H1 (cell line): ENCODE data around the gene CIRBP. TPM values are rescaled to one million over a fixed set of nuclear protein-coding genes. Genes with fewer than 3 reads are reported as not detected.

Experiments used
- CTCF ChIA-PET: fragments of 300-600 bp; sonication (Branson Sonifier 250); formaldehyde crosslinking; loops from one replicate; lab custom pipeline; 2021; ENCODE audit not compliant: partially characterized antibody; lab: Charles Lee
- POLR2A ChIA-PET: fragments of 300-600 bp; sonication (Branson Sonifier 250); formaldehyde crosslinking; loops from one replicate; lab custom pipeline; 2021; ENCODE audit warnings: inconsistent platforms; ENCODE audit not compliant: partially characterized antibody; lab: Charles Lee
- DNase-seq, 2 experiments: peaks; one replicate each; pipeline versions ENCODE4 v3.0.0 to v3.0.0-alpha.2; 2010 to 2022; ENCODE audit warnings: low spot score in 2 of 2, low read depth in 1 of 2, mixed read lengths in 1 of 2
- FAIRE-seq: peaks from 2 replicates; lab custom pipeline; 2011; peaks lifted over from hg19 to GRCh38; lab: Jason Lieb, UNC
- H2AFZ ChIP-seq: 2 replicates; pipeline ENCODE4 v1.8.1; 2012; ENCODE audit warnings: low read length, inconsistent platforms
- H2AK5ac ChIP-seq: 2 replicates; pipeline ENCODE4 v1.6.1; 2013; ENCODE audit warnings: low read depth, low read length
- H2BK120ac ChIP-seq: replicated peaks from 2 replicates; pipeline ENCODE3; 2013; ENCODE audit warnings: low read depth, low read length, inconsistent platforms
- H2BK12ac ChIP-seq: 2 replicates; pipeline ENCODE4 v1.6.1; 2013; ENCODE audit warnings: low read depth, low read length
- H2BK15ac ChIP-seq: 2 replicates; pipeline ENCODE4 v1.6.1; 2013; ENCODE audit warnings: low read length
- H2BK20ac ChIP-seq: 2 replicates; pipeline ENCODE4 v1.6.1; 2013; ENCODE audit warnings: low read length
- H2BK5ac ChIP-seq: 2 replicates; pipeline ENCODE4 v1.6.1; 2013; ENCODE audit warnings: low read depth, low read length
- H3K14ac ChIP-seq: 2 replicates; pipeline ENCODE4 v1.6.1; 2013; ENCODE audit warnings: inconsistent platforms; ENCODE audit not compliant: insufficient read length
- H3K18ac ChIP-seq: 2 replicates; pipeline ENCODE4 v1.6.1; 2013; ENCODE audit warnings: low read length; ENCODE audit errors: extremely low read depth
- H3K23ac ChIP-seq: 2 replicates; pipeline ENCODE4 v1.6.1; 2013; ENCODE audit warnings: inconsistent platforms; ENCODE audit not compliant: insufficient read length
- H3K23me2 ChIP-seq: 2 replicates; pipeline ENCODE4 v1.6.1; 2013; ENCODE audit warnings: low read depth, low read length
- H3K27ac ChIP-seq: 2 replicates; pipeline ENCODE4 v1.6.1; 2011; ENCODE audit warnings: low read depth, low read length, inconsistent platforms
- H3K27me3 ChIP-seq, 4 experiments: replicated peaks in 1 of 4; 1 replicate in 1 of 4; 2 replicates in 3 of 4; pipeline versions ENCODE4 v1.6.1 to v1.8.1; 2011 to 2013; ENCODE audit warnings: low read length in 3 of 4, mild to moderate bottlenecking in 3 of 4, inconsistent platforms in 2 of 4, mixed read lengths in 2 of 4, moderate library complexity in 1 of 4; ENCODE audit not compliant: control insufficient read depth in 3 of 4, insufficient read depth in 3 of 4; ENCODE audit errors: extremely low read depth in 1 of 4
- H3K36me3 ChIP-seq, 4 experiments: 2 replicates each; pipeline versions ENCODE4 v1.6.1 to v1.8.1; 2011 to 2013; ENCODE audit warnings: mild to moderate bottlenecking in 4 of 4, low read length in 3 of 4, moderate library complexity in 2 of 4, control low read depth in 1 of 4, inconsistent platforms in 1 of 4; ENCODE audit not compliant: insufficient read depth in 4 of 4, control insufficient read depth in 2 of 4
- H3K4ac ChIP-seq: replicated peaks from 2 replicates; pipeline ENCODE3; 2013; ENCODE audit warnings: low read length, low read depth, mixed read lengths, inconsistent platforms; ENCODE audit not compliant: insufficient read length
- H3K4me1 ChIP-seq, 4 experiments: replicated peaks in 1 of 4; 1 replicate in 1 of 4; 2 replicates in 3 of 4; pipeline versions ENCODE4 v1.6.1 to v1.8.1; 2011 to 2013; ENCODE audit warnings: low read length in 3 of 4, inconsistent platforms in 2 of 4, mixed read lengths in 1 of 4; ENCODE audit not compliant: insufficient read depth in 4 of 4, control insufficient read depth in 3 of 4
- H3K4me2 ChIP-seq, 2 experiments: 2 replicates each; pipeline versions ENCODE4 v1.6.1 to v1.8.1; 2011 to 2013; ENCODE audit warnings: low read depth in 2 of 2, low read length in 2 of 2, control low read depth in 1 of 2, inconsistent platforms in 1 of 2, mild to moderate bottlenecking in 1 of 2; ENCODE audit not compliant: insufficient read depth in 1 of 2
- H3K4me3 ChIP-seq, 4 experiments: fragments of 200-600, 300-600 bp in 1 of 4; sonication (generic), shearing (Covaris generic), sonication (Bioruptor Twin) in 1 of 4; 2 replicates each; pipeline versions ENCODE4 v1.5.1 to v1.8.1; 2011 to 2016; ENCODE audit warnings: low read length in 4 of 4, low read depth in 3 of 4, control low read depth in 2 of 4, inconsistent platforms in 2 of 4, mild to moderate bottlenecking in 2 of 4, mixed read lengths in 1 of 4, moderate library complexity in 1 of 4; ENCODE audit not compliant: insufficient read depth in 2 of 4; ENCODE audit errors: extremely low read depth in 1 of 4
- H3K56ac ChIP-seq: replicated peaks from 2 replicates; pipeline ENCODE3; 2013; ENCODE audit warnings: low read depth, mild to moderate bottlenecking, mixed read lengths, low read length, inconsistent platforms; ENCODE audit not compliant: insufficient read length
- H3K79me1 ChIP-seq: 2 replicates; pipeline ENCODE4 v1.6.1; 2013; ENCODE audit warnings: low read depth, low read length, control low read depth
- H3K79me2 ChIP-seq, 2 experiments: 2 replicates each; pipeline versions ENCODE4 v1.6.1 to v1.8.1; 2012 to 2013; ENCODE audit warnings: low read length in 2 of 2, mild to moderate bottlenecking in 2 of 2, inconsistent platforms in 1 of 2; ENCODE audit not compliant: insufficient read depth in 2 of 2, control insufficient read depth in 1 of 2
- H3K9ac ChIP-seq, 4 experiments: replicated peaks in 1 of 4; 1 replicate in 1 of 4; 2 replicates in 3 of 4; pipeline versions ENCODE4 v1.6.1 to v1.8.1; 2011 to 2013; ENCODE audit warnings: low read depth in 3 of 4, low read length in 3 of 4, control low read depth in 2 of 4, mild to moderate bottlenecking in 2 of 4, moderate library complexity in 2 of 4, inconsistent platforms in 1 of 4; ENCODE audit errors: extremely low read depth in 1 of 4
- H3K9me3 ChIP-seq, 2 experiments: 2 replicates each; pipeline versions ENCODE4 v1.6.1 to v1.8.1; 2012 to 2013; ENCODE audit warnings: mild to moderate bottlenecking in 2 of 2, moderate library complexity in 2 of 2, control low read depth in 1 of 2, inconsistent platforms in 1 of 2, low read depth in 1 of 2, low read length in 1 of 2, mixed read lengths in 1 of 2; ENCODE audit not compliant: insufficient read depth in 2 of 2
- H4K20me1 ChIP-seq, 2 experiments: replicated peaks in 1 of 2; 2 replicates each; pipeline versions ENCODE3 to v1.8.1; 2011 to 2013; ENCODE audit warnings: inconsistent platforms in 2 of 2, low read length in 2 of 2, mild to moderate bottlenecking in 1 of 2; ENCODE audit not compliant: insufficient read depth in 2 of 2, control insufficient read depth in 1 of 2
- H4K5ac ChIP-seq: 2 replicates; pipeline ENCODE4 v1.6.1; 2013; ENCODE audit warnings: low read length, low read depth, mixed read lengths, inconsistent platforms; ENCODE audit not compliant: insufficient read length
- H4K8ac ChIP-seq: 2 replicates; pipeline ENCODE4 v1.8.0; 2013; ENCODE audit warnings: mild to moderate bottlenecking, moderate library complexity, low read length, inconsistent platforms; ENCODE audit not compliant: insufficient read depth; ENCODE audit errors: extremely low read depth
- H4K91ac ChIP-seq: replicated peaks from 2 replicates; pipeline ENCODE3; 2013; ENCODE audit warnings: low read length, mixed read lengths, inconsistent platforms; ENCODE audit not compliant: insufficient read length
- BACH1 ChIP-seq: IDR thresholded peaks from 2 replicates; pipeline ENCODE4 v1.6.1; 2012; ENCODE audit warnings: low read length, improper control_type of control experiment
- CEBPB ChIP-seq: IDR thresholded peaks from 2 replicates; pipeline ENCODE4 v1.6.1; 2012; ENCODE audit warnings: low read depth, low read length
- CREB1 ChIP-seq: IDR thresholded peaks from 2 replicates; pipeline ENCODE4 v1.6.1; 2012; ENCODE audit warnings: inconsistent platforms
- EGR1 ChIP-seq: IDR thresholded peaks from 2 replicates; pipeline ENCODE4 v1.6.1; 2011; ENCODE audit warnings: low read depth, low read length, borderline replicate concordance
- EZH2 ChIP-seq: fragments of 200-600 bp; sonication (generic); IDR thresholded peaks from 2 replicates; pipeline ENCODE4 v1.7.1; 2012; ENCODE audit warnings: low read depth, mild to moderate bottlenecking, moderate library complexity, low read length, inconsistent platforms; ENCODE audit not compliant: severe bottlenecking
- HDAC2 ChIP-seq, 2 experiments: fragments of 300-600 bp in 1 of 2; sonication (generic) in 1 of 2; IDR thresholded peaks; 2 replicates each; pipeline ENCODE4 v1.6.1; 2011 to 2012; ENCODE audit warnings: low read depth in 2 of 2, low read length in 2 of 2, mild to moderate bottlenecking in 2 of 2, moderate library complexity in 2 of 2, borderline replicate concordance in 1 of 2, inconsistent platforms in 1 of 2
- MAFK ChIP-seq: IDR thresholded peaks from 2 replicates; pipeline ENCODE4 v1.6.1; 2012; ENCODE audit warnings: low read depth, mild to moderate bottlenecking, improper control_type of control experiment, low read length
- MAX ChIP-seq: IDR thresholded peaks from 2 replicates; pipeline ENCODE4 v1.6.1; 2012; ENCODE audit warnings: inconsistent platforms
- PHF8 ChIP-seq: fragments of 200-600 bp; sonication (generic); conservative IDR thresholded peaks from 2 replicates; pipeline ENCODE4 v1.7.1; 2012; ENCODE audit warnings: low read depth, mild to moderate bottlenecking, inconsistent platforms, low read length, moderate library complexity
- SAP30 ChIP-seq: fragments of 300-600 bp; sonication (generic); IDR thresholded peaks from 2 replicates; pipeline ENCODE4 v1.7.1; 2012; ENCODE audit warnings: low read length, moderate library complexity, mild to moderate bottlenecking, inconsistent platforms; ENCODE audit not compliant: insufficient read depth, insufficient replicate concordance
- ZNF274 ChIP-seq: IDR thresholded peaks from 2 replicates; pipeline ENCODE4 v1.7.0; 2012; ENCODE audit warnings: low read length, borderline replicate concordance; ENCODE audit errors: extremely low read depth
- WGBS, 2 experiments: shearing (Covaris generic) in 1 of 2; methylation state at CpG; one replicate each; pipeline versions ENCODE4 v1.1.6 to v1.1.7; 2013 to 2015; ENCODE audit warnings: low lambda C conversion rate in 2 of 2, mixed read lengths in 2 of 2, inconsistent platforms in 1 of 2, low coverage in 1 of 2, missing lambda C conversion rate in 1 of 2; ENCODE audit not compliant: insufficient replicate concordance in 2 of 2, insufficient coverage in 1 of 2, insufficient read length in 1 of 2; ENCODE audit errors: extremely low coverage in 1 of 2, missing lambda C conversion rate in 1 of 2; 5-methylcytosine and 5-hydroxymethylcytosine counted together
- polyA plus RNA-seq, 7 experiments: library from polyadenylated mRNA; depleted of rRNA in 3 of 7; stranded (reverse) in 5 of 7; unstranded in 2 of 7; fragments of >200 nt in 5 of 7; fragments of 200-250 nt in 2 of 7; gene quantifications; 1 replicate in 5 of 7; 2 replicates in 1 of 7; 4 replicates in 1 of 7; pipeline versions ENCODE4 v1.2.1 to v1.2.3, GENCODE V29; 2011 to 2013; ENCODE audit warnings: missing spikeins in 2 of 7, mixed read lengths in 2 of 7
- total RNA-seq: library from RNA; stranded (reverse); fragmentation: NEBNext Ultra II Directional; extraction: Animal tissue kit (Norgen Biotek cat#: 25700); gene quantifications from 2 replicates; pipeline ENCODE4 v1.2.1, GENCODE V29; 2021

Gene CIRBP
- total and polyA plus RNA-seq, 2 of the 8 experiments (the other 6 are each of a cell fraction or from before 2014, with no cell fraction given), result 175 to 199 TPM

- Histone ChIP-seq H3K4ac (peak overlapping the region; percentile 48), H3K79me2 (peaks cover 5 to 32% of the 10 kb centered on the region in 2 experiments), H3K4me2 (peak overlapping the region; percentile 83 to 99), H2BK12ac (peak overlapping the region; percentile 30; the same call in 1 of the 2 replicates), H3K14ac (no peak overlapping the region), H3K56ac (peak overlapping the region; percentile 69), H3K79me1 (peaks cover 17% of the 10 kb centered on the region), H3K18ac (peak overlapping the region; percentile 90), H3K4me3 (peak overlapping the region; percentile 74 to 95 (median 90)), H4K5ac (peak overlapping the region; percentile 98), H2AFZ (no peak overlapping the region), H3K4me1 (peaks cover 4 to 54% (median 39%) of the 10 kb centered on the region in 4 experiments), H4K20me1 (peaks cover 7 to 25% of the 10 kb centered on the region in 2 experiments), H4K8ac (peak overlapping the region; percentile 99), H3K9me3 (no peaks in the 10 kb centered on the region), H3K36me3 (peaks cover 33 to 42% (median 39%) of the 10 kb centered on the region in 4 experiments), H3K23ac (no peak overlapping the region), H4K91ac (peak overlapping the region; percentile 96), H2BK5ac (peak overlapping the region; percentile 72), H3K27ac (peak overlapping the region; percentile 98), H2BK20ac (no peak overlapping the region), H3K9ac (peak overlapping the region; percentile 91 to 100 (median 97)), H2BK15ac (no peak overlapping the region), H3K27me3 (peaks cover 0 to 10% (median 5%) of the 10 kb centered on the region in 4 experiments; a peak in 4 of 7 replicates), H2AK5ac (0 out of 2 replicates have a peak overlapping the region, but pooled peaks have one; percentile 67), H3K23me2 (peaks cover 22% of the 10 kb centered on the region; the same call in 1 of the 2 replicates), H2BK120ac (no peak overlapping the region)
- DNase-seq (peak in 1 of 2 experiments; percentile 91), FAIRE-seq (no peak)
- POLR2A ChIA-PET, result interaction anchor here (0.6 to 19.4 kb wide), 84 partner anchors 6 to 765 kb away, joined by 3 to 456 read pairs (median 6); partner anchors contain the start of genes ABCA7, ARHGAP45, ATP5F1D and BSG
- 3% methylated on average over 49 of the region's 64 CpGs; no CpG with 5 or more reads in 1 of the 2 experiments for WGBS, 2 experiments
- CTCF ChIA-PET, result interaction anchor here (1.0 to 15.9 kb wide), 3 partner anchors 10 to 136 kb away, joined by 3 to 212 read pairs (median 4); partner anchors contain the start of gene ATP5F1D
- TF ChIP-seq EZH2, result no peak
- no peak for TF ChIP-seq HDAC2 (IDR thresholded peaks at IDR 0.05; ENCODE audit: borderline replicate concordance in 1 of 2, low read depth in 2 of 2, low read length in 2 of 2)
- no peak for TF ChIP-seq CREB1
- TF ChIP-seq CEBPB, result no peak
- TF ChIP-seq MAX, result peak; percentile 92
- TF ChIP-seq PHF8, result peak; percentile 54; the same call in 1 of the 2 replicates
- TF ChIP-seq MAFK, result no peak
- TF ChIP-seq SAP30, result peak; percentile 79
- TF ChIP-seq BACH1, result no peak
- no peak for TF ChIP-seq ZNF274
- no peak; the same call in 1 of the 2 replicates for TF ChIP-seq EGR1
Measured at GRCh38 chr19:1269478-1270212, 513 bp downstream of the CIRBP start.
